ENCODE measurements around the gene HERPUD2.
"Not testable (repeated sequence)": the region's sequence is repeated elsewhere in the genome, so short reads cannot be mapped to it uniquely, and the experiment has no call there.

HERPUD2 gene

GRCh38 chr7:35714407-35714806 lies 19.5 kb upstream of the HERPUD2 start:
- DNase-seq (ENCODE audit: low spot score): no peak

GRCh38 chr7:35712563-35713226 lies 17.8 kb upstream of the HERPUD2 start:
- DNase-seq (ENCODE audit: low spot score): no peak

- DNase-seq (ENCODE audit: low spot score): no peak
Observed at GRCh38 chr7:35707422-35707821, 12.5 kb upstream of the HERPUD2 start.

DNA sequence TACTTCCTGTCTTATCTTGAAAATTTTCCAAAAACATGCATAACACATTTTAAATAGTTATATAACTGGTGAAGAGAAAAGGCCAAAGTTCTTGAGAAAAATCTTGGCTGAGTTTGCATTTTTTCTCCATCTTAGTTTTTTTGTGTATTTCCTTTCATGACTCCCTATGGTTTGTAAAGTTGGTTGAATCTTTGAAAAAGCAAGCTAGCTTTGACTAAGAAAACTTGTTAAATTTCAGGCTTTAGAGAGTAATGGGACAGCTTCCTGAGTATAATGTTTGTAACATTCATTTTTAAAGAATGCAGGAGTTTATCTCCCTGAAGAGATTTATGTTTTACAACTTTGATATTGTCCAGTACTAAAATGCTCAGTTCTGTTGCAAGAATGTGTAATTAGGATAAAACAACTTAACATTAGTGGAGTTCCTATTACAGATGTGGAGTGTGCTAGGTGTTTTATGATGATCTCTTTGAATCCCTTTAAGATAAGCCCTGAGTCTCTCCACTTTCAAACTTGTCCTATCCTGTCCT lies 11.1 kb upstream of the HERPUD2 start:
- DNase-seq (ENCODE audit: low spot score): no peak

GRCh38 chr7:35704261-35704660 lies 9.3 kb upstream of the HERPUD2 start:
- DNase-seq (ENCODE audit: low spot score): no peak

- DNase-seq (ENCODE audit: low spot score): no peak
Observed at GRCh38 chr7:35702541-35702940, 7.6 kb upstream of the HERPUD2 start.

GRCh38 chr7:35701287-35701900 lies 6.5 kb upstream of the HERPUD2 start:
- DNase-seq (ENCODE audit: low spot score): no peak

- no peak for DNase-seq (ENCODE audit: low spot score)
Observed at GRCh38 chr7:35700865-35701264, 5.9 kb upstream of the HERPUD2 start.

GRCh38 chr7:35700333-35700732 lies 5.4 kb upstream of the HERPUD2 start:
- no peak for DNase-seq (ENCODE audit: low spot score)

DNA sequence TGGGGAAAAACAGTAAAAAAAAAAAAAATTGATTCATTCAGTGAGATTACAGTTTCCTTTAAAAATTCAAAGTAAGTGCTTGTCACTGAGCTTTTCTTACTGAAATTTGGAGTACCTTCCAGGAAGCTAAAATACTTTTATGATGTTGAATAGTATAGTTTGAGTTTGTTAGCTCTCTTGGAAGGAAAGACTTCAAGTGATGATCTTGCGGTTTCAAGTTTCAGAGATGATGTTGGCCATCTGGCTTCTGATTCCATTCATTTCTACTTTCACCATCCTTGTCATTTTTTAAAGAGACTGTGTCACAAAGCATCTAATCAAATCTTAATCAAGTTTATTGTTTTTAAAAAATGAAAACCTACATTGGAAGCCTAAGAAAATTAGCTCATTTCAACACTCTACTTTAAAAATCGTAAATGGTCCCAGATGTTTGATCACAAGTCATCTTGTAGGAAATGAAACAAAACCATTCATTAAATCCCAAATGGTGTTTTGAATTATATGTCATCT lies 4.9 kb upstream of the HERPUD2 start:
- no peak for DNase-seq (ENCODE audit: low spot score)

DNA sequence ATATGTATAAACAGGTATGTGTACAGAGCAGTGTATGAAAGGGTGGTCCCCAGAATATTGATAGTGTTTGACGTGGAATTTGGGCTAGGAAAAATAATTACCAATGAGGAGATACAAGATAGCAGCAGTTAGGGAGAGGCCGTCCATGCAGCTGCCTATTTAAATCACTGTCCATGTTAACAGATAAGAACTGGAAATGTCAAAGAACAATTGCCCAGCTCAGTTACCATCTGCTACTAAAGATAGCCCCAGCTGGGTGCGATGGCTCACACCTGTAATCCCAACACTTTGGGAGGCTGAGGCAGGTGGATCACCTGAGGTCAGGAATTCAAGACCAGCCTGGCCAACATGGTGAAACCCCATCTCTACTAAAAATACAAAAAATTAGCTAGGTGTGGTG lies 3.4 kb upstream of the HERPUD2 start:
- not testable (repeated sequence) for DNase-seq (ENCODE audit: low spot score)

DNA sequence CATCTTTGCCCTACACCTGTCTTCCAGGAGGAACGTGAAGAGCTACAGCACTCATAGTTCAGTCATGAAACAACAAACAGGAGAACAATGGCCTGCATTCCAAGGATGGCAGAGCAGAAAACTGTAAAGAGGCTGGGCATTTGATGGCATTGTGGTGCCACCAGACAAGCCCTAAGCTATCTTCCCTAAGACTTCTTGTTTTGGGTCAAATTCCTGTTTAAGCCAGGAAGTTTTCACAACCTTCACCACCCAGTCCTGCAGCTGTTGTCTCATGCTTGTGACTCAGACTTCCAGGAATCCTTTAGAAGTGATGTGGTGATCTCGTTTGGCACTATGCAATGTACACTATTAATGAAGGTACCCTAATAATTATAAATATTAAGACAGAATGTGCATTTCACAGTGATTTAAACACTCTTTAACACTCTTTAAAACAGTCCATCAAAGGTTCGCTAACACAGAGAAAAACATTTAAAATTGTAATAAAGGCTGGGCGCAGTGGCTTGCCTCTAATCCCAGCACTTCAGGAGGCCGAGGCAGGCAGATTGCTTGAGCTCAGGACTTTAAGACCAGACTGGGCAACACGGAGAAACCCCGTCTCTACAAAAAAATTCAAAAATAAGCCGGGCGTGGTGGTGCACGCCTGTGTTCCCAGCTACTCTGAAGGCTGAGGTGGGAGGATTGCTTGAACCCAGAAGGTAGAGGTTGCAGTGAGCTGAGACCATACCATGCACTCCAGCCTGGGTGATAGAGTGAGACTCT lies 2.7 kb upstream of the HERPUD2 start:
- DNase-seq (ENCODE audit: low spot score): no peak

DNA sequence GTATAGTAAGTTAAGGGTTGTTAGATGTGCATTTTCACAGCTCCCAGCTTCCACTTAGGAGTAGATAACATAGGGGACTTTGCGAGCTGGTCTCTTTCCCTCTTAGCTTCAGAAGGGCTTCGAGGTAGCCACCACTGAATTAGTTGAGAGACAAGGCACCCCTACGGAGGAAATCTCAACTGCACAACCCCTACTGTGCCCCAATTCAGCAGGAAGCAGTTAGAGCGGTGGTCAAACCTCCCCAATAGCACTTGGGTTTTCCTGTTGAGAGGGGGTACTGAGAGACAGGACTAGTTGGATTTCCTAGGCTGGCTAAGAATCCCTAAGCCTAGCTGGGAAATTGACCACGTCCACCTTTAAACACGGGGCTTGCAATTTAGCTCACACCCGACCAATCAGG lies 1.1 kb upstream of the HERPUD2 start:
- DNase-seq (ENCODE audit: low spot score): no peak

DNA sequence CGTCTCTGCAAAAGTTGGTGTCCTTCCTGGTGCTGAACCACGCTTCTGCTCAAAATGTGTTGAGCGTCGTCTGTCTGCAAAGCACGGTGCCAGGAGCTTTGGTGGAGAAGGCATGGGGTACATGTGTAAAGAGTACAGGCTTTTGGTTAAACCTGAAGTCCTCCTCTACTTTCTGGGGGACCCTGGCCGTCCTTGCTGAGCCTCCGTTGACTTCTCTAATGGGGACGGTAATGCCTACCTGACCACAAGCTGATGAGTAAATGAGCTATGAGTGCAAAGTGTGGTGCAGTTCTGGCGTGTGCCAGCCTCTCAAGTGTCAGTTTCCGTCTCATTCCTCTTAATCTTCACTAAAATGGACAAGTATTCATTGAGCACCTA lies 527 bp upstream of the HERPUD2 start:
- no peak for DNase-seq (ENCODE audit: low spot score)

- DNase-seq (ENCODE audit: low spot score): no peak
Observed at GRCh38 chr7:35694161-35694783, 663 bp downstream of the HERPUD2 start.

DNA sequence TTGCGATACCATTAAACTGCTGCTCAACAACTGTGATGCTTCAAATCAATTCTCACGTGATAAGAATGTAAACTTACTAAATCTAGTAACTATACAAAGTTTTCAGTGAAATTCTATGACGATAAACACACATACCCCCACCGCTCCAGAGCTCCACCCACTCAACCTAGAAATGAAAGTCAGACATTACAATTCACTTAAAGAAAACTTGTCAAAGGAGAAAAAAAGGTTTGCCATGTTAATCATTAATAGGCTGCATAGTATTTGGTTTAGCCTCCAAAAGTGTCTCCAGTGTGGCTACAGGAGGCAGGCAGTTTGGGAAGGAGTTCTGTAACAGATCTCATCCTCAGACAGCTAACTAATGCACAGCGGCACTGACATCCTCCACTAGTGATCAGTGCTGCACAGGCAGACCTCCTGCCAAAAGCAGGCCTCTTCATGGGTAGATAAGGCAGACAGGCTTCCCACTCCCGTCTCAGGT lies 3.1 kb downstream of the HERPUD2 start:
- no peak for DNase-seq (ENCODE audit: low spot score)

DNA sequence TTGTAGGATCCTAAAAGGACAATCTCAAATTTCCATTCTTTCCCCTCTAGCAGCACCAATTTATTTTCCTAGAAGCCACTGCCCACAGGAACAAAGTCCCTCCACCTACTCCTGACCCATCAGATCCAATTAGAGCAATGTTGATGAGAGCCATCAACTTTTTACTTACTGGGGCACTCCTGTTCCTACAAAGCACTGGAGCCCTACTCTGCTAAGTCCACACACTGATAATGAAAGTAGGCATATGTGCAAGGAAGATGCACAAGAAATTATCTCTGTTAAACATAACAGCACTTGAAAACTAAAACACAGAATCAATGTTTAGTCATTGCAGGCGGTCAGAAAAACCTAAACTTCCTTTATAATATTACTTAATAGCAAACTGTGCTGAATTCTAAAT lies 3.6 kb downstream of the HERPUD2 start:
- DNase-seq (ENCODE audit: low spot score): no peak

DNA sequence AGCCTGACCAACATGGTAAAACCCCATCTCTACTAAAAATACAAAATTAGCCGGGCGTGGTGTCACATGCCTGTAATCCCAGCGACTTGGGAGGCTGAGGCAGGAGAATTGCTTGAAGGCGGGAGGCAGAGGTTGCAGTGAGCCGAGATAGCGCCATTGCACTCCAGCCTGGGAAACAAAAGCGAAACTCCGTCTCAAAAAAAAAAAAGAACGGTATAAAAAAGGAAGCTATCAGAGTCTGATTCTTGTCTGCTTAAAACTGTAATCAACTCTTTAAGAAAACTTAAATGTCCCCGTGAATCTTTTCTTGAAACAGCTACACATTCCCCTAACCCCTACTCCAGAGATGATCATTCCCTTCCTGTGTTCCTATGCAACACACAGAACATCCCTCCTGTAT lies 4.3 kb downstream of the HERPUD2 start:
- not testable (repeated sequence) for DNase-seq (ENCODE audit: low spot score)

DNA sequence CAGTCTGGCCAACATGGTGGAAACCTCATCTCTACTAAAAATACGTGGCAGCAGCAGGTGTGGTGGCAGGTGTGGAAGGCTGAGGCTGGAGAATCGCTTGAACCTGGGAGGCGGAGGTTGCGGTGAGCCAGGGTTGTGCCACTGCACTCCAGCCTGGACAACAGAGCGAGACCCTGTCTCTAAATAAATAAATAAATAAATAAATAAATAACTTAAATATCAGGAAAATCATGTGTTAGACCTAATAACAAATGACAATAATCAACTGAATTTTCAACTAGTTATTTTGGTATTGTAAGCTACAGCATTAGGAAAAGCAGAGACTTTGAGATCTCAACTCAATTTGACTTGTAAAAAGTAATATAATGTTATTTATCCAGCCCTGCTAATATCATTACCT lies 9.2 kb downstream of the HERPUD2 start:
- no peak for DNase-seq (ENCODE audit: low spot score)

DNA sequence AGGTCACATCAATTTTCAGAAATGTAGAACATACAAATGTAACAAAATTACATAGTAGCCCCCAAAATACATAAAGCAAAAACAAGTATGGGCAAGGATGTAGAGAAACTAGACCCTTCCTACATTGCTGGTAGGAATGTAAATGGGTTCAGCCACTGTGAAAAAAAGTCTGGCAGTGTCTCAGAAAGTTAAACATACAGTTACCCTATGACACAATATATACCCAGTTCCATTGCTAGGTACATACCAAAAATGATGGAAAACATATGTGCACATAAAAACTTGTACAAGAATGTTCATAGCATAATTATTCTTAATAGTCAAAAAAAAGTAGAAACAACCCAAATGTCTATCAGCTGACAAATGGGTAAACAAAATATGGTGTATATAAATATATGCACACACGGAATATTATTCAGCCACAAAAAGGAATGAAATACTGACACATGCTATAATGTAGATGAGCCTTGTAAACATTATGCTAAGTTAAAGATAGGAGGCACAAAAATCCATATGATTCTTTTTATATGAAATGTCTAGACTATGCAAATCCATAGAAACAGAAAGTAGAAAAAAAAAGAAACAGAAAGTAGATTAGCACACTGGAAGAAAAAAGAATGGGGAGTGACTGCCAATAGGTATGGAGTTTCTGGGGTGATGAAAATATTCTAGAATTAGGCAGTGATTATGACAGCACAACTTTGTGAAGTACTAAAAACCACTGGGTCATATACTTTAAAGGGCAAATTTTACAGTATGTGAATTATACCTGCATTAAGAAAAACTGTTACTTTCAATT lies 13.5 kb downstream of the HERPUD2 start:
- no peak for DNase-seq (ENCODE audit: low spot score)

GRCh38 chr7:35680403-35681013 lies 14.4 kb downstream of the HERPUD2 start:
- no peak for DNase-seq (ENCODE audit: low spot score)
